HCT116 (cell line): ENCODE results near the gene NHSL1. TPM values are rescaled to one million over a fixed set of nuclear protein-coding genes. Genes with fewer than 3 reads are reported as not detected.

Experiments used
- ATAC-seq: fragments of 200-7000 bp; cut with Tn5 transposase; 2 replicates; pipeline ENCODE4 v1.9.1; 2020; ENCODE audit warnings: mild to moderate bottlenecking, moderate library complexity
- BruUV-seq: library from RNA; stranded (reverse); fragments of 400-500 nt; replicated peaks from 2 replicates; lab custom pipeline; 2021; lab: Mats Ljungman, UMichigan
- CTCF ChIA-PET: fragments of 300-600 bp; sonication (Branson Sonifier 250); formaldehyde crosslinking; loops from one replicate; lab custom pipeline; 2021; ENCODE audit warnings: antibody characterized with exemption; lab: Charles Lee
- POLR2A ChIA-PET: fragments of 300-600, 350-600 bp; sonication (Branson Sonifier 250); formaldehyde crosslinking; loops from one replicate; lab custom pipeline; 2021; ENCODE audit warnings: antibody characterized with exemption; lab: Charles Lee
- RAD21 ChIA-PET, 2 experiments: fragments of 300-600 bp; sonication (Branson Sonifier 250); formaldehyde crosslinking; loops; one replicate each; lab custom pipeline; 2023; ENCODE audit warnings: low total read pairs in 2 of 2; ENCODE audit not compliant: uncharacterized antibody in 2 of 2, unreplicated experiment in 2 of 2, low non-redundant PET in 1 of 2; lab: Charles Lee
- DNase-seq: peaks from one replicate; pipeline ENCODE4 v3.0.0-alpha.2; 2010; ENCODE audit warnings: low read depth, low spot score
- H2AFZ ChIP-seq: fragments of 200-600 bp; shearing (Covaris generic), sonication (generic); 2 replicates; pipeline ENCODE4 v1.6.1; 2017; ENCODE audit warnings: low read depth, mixed run types, mixed read lengths, antibody characterized with exemption, low read length; ENCODE audit not compliant: poor library complexity, severe bottlenecking
- H3K27ac ChIP-seq: 2 replicates; pipeline ENCODE4 v1.5.1; 2012; ENCODE audit warnings: low read depth, low read length
- H3K27me3 ChIP-seq: fragments of 200-600 bp; sonication (generic); 2 replicates; pipeline ENCODE4 v1.6.1; 2016; ENCODE audit warnings: mixed run types, low read length, mixed read lengths; ENCODE audit not compliant: insufficient read depth
- H3K36me3 ChIP-seq, 2 experiments: fragments of 200-500 bp in 1 of 2; fragments of 200-600 bp in 1 of 2; sonication (Bioruptor generic) in 1 of 2; sonication (generic) in 1 of 2; 2 replicates each; pipeline versions ENCODE4 v1.5.1 to v1.6.1; 2014 to 2016; ENCODE audit warnings: low read length in 2 of 2, inconsistent platforms in 1 of 2, mixed read lengths in 1 of 2, mixed run types in 1 of 2; ENCODE audit not compliant: insufficient read depth in 2 of 2, control insufficient read depth in 1 of 2
- H3K4me1 ChIP-seq, 2 experiments: fragments of 200-600 bp in 1 of 2; sonication (generic) in 1 of 2; 2 replicates each; pipeline versions ENCODE4 v1.5.1 to v1.6.1; 2012 to 2017; ENCODE audit warnings: low read length in 2 of 2, inconsistent platforms in 1 of 2, mild to moderate bottlenecking in 1 of 2, mixed read lengths in 1 of 2, mixed run types in 1 of 2, moderate library complexity in 1 of 2; ENCODE audit not compliant: insufficient read depth in 2 of 2, control insufficient read depth in 1 of 2
- H3K4me2 ChIP-seq: fragments of 200-600 bp; sonication (generic); 2 replicates; pipeline ENCODE4 v1.6.1; 2017; ENCODE audit warnings: mixed run types, low read length, mixed read lengths
- H3K4me3 ChIP-seq, 2 experiments: fragments of 200-600 bp in 1 of 2; sonication (generic) in 1 of 2; replicated peaks in 1 of 2; 2 replicates each; pipeline ENCODE4 v1.5.1; 2011 to 2016; ENCODE audit warnings: low read length in 2 of 2, control low read depth in 1 of 2, low read depth in 1 of 2, mild to moderate bottlenecking in 1 of 2, mixed read lengths in 1 of 2, mixed run types in 1 of 2
- H3K79me2 ChIP-seq: fragments of 200-600 bp; sonication (generic); 2 replicates; pipeline ENCODE4 v1.6.1; 2017; ENCODE audit warnings: mild to moderate bottlenecking, mixed run types, low read length, moderate library complexity, mixed read lengths; ENCODE audit not compliant: insufficient read depth
- H3K9ac ChIP-seq: fragments of 200-600 bp; sonication (generic); 2 replicates; pipeline ENCODE4 v1.6.1; 2016; ENCODE audit warnings: low read length, mixed read lengths
- H3K9me2 ChIP-seq: fragments of 200-600 bp; sonication (generic), shearing (Covaris generic); 2 replicates; pipeline ENCODE4 v1.6.1; 2017; ENCODE audit warnings: mixed run types, mild to moderate bottlenecking, moderate library complexity; ENCODE audit not compliant: insufficient read depth
- H3K9me3 ChIP-seq, 2 experiments: fragments of 200-500 bp in 1 of 2; fragments of 200-600 bp in 1 of 2; sonication (Bioruptor generic) in 1 of 2; sonication (generic) in 1 of 2; 2 replicates each; pipeline ENCODE4 v1.6.1; 2014 to 2017; ENCODE audit warnings: low read length in 2 of 2, mixed read lengths in 2 of 2, inconsistent platforms in 1 of 2, low read depth in 1 of 2, mild to moderate bottlenecking in 1 of 2, mixed run types in 1 of 2, moderate library complexity in 1 of 2; ENCODE audit not compliant: control insufficient read depth in 1 of 2, insufficient read depth in 1 of 2
- H4K20me1 ChIP-seq: fragments of 200-600 bp; sonication (generic), shearing (Covaris generic); 2 replicates; pipeline ENCODE4 v1.6.1; 2017; ENCODE audit warnings: mixed run types, mild to moderate bottlenecking, moderate library complexity; ENCODE audit not compliant: insufficient read depth
- CEBPB ChIP-seq: IDR thresholded peaks from 2 replicates; pipeline ENCODE4 v1.6.1; 2012; ENCODE audit warnings: low read depth
- EZH2 ChIP-seq: fragments of 200-600 bp; sonication (generic); IDR thresholded peaks from 2 replicates; pipeline ENCODE4 v1.6.1; 2017; ENCODE audit warnings: antibody characterized with exemption, mixed run types
- FOSL1 ChIP-seq: IDR thresholded peaks from 2 replicates; pipeline ENCODE4 v1.6.1; 2012; ENCODE audit warnings: low read depth
- JUND ChIP-seq: IDR thresholded peaks from 2 replicates; pipeline ENCODE4 v1.6.1; 2012
- POLR2AphosphoS5 ChIP-seq: IDR thresholded peaks from 2 replicates; pipeline ENCODE4 v1.6.1; 2011; ENCODE audit warnings: mild to moderate bottlenecking, low read depth, low read length, moderate library complexity
- YY1 ChIP-seq: IDR thresholded peaks from 2 replicates; pipeline ENCODE4 v1.6.1; 2011; ENCODE audit warnings: low read length, low read depth, moderate library complexity, mild to moderate bottlenecking; ENCODE audit not compliant: insufficient replicate concordance; ENCODE audit errors: extremely low read depth
- ZBTB33 ChIP-seq: IDR thresholded peaks from 2 replicates; pipeline ENCODE4 v1.6.1; 2011; ENCODE audit warnings: mild to moderate bottlenecking, low read length, moderate library complexity; ENCODE audit not compliant: insufficient replicate concordance; ENCODE audit errors: extremely low read depth
- intact Hi-C: fragments of 100-400 bp; cut with micrococcal nuclease; formaldehyde crosslinking; loops from 2 replicates; pipeline ENCODE4 v1.10.0; 2022
- total RNA-seq: library from RNA; stranded (reverse); gene quantifications from one replicate; pipeline ENCODE4 v1.2.1, GENCODE V29; 2021; ENCODE audit not compliant: unreplicated experiment
- TF ChIP-seq, protein P1 (sequence below): IDR thresholded peaks from 2 replicates; pipeline ENCODE4 v1.6.1; 2012

The NHSL1 gene
- total RNA-seq, 1 experiment from 2014 or later = 15.4 TPM

GRCh38 chr6:138440758-138441357 lies 58.4 kb downstream of the NHSL1 start:
- Histone ChIP-seq H4K20me1 (no peaks in the 10 kb centered on the region), H3K9me3 (no peaks in the 10 kb centered on the region), H3K27me3 (no peaks in the 10 kb centered on the region), H3K9me2 (no peaks in the 10 kb centered on the region), H2AFZ (no peak overlapping the region), H3K36me3 (0 out of 4 replicates have a peak, but pooled peaks cover 0 to 2% of the 10 kb centered on the region in 2 experiments), H3K27ac (no peak overlapping the region), H3K79me2 (no peaks in the 10 kb centered on the region), H3K9ac (no peak overlapping the region), H3K4me3 (no peak overlapping the region), H3K4me1 (peaks cover 0 to 13% of the 10 kb centered on the region in 2 experiments; a peak in 1 of 4 replicates), H3K4me2 (no peak overlapping the region)
- TF ChIP-seq ZBTB33 (no peak), CEBPB (no peak), JUND (no peak), POLR2AphosphoS5 (no peak)
- TF ChIP-seq, protein P1, sequence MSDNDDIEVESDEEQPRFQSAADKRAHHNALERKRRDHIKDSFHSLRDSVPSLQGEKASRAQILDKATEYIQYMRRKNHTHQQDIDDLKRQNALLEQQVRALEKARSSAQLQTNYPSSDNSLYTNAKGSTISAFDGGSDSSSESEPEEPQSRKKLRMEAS = no peak
- ATAC-seq = no peak
- CTCF ChIA-PET = no interaction called here
- no peak for DNase-seq
- no TSS peak for BruUV-seq
- POLR2A ChIA-PET = no interaction called here
- intact Hi-C loops = no loop called here
- RAD21 ChIA-PET = no interaction called here

GRCh38 chr6:138440296-138440695 lies 59.0 kb downstream of the NHSL1 start:
- Histone ChIP-seq H3K9me3 (no peaks in the 10 kb centered on the region), H3K4me2 (no peak overlapping the region), H4K20me1 (no peaks in the 10 kb centered on the region), H3K27me3 (no peaks in the 10 kb centered on the region), H3K9me2 (no peaks in the 10 kb centered on the region), H2AFZ (no peak overlapping the region), H3K4me1 (peaks cover 0 to 13% of the 10 kb centered on the region in 2 experiments; a peak in 1 of 4 replicates), H3K4me3 (no peak overlapping the region), H3K9ac (no peak overlapping the region), H3K27ac (no peak overlapping the region), H3K36me3 (0 out of 4 replicates have a peak, but pooled peaks cover 0 to 2% of the 10 kb centered on the region in 2 experiments), H3K79me2 (no peaks in the 10 kb centered on the region)
- ChIA-PET POLR2A (no interaction called here), RAD21 (no interaction called here), CTCF (no interaction called here)
- DNase-seq (no peak), ATAC-seq (no peak)
- intact Hi-C loops = no loop called here
- no TSS peak for BruUV-seq
- no peak for TF ChIP-seq JUND
- no peak for TF ChIP-seq EZH2
- TF ChIP-seq YY1 = no peak
- TF ChIP-seq FOSL1 = no peak
